Body of pancreas (tissue), 4 donors: Measurements from ENCODE around the gene DAB2. TPM values are rescaled to one million over a fixed set of nuclear protein-coding genes. Genes with fewer than 3 reads are reported as not detected.

Experiments
- ATAC-seq: fragments of 150-250 bp; one replicate; pipeline ENCODE4 v1.9.1; 2016
- DNase-seq, 4 donors: peaks; one replicate each; pipeline ENCODE4 v3.0.0-alpha.2; 2019
- H3K27ac ChIP-seq, 4 donors: fragments of 200-600 bp; sonication (generic); 1 replicate in 3 of 4; 2 replicates in 1 of 4; pipeline versions ENCODE4 v1.5.1 to v1.6.1; 2016 to 2019; ENCODE audit warnings: mild to moderate bottlenecking in 1 of 4, mixed read lengths in 1 of 4, moderate library complexity in 1 of 4
- H3K27me3 ChIP-seq, 2 donors: fragments of 200-600 bp; sonication (generic); one replicate each; pipeline ENCODE4 v1.6.0; 2016; ENCODE audit warnings: mild to moderate bottlenecking in 1 of 2
- H3K36me3 ChIP-seq, 2 donors: fragments of 200-600 bp; sonication (generic); replicated peaks in 1 of 2; 2 replicates each; pipeline ENCODE4 v1.5.1; 2016; ENCODE audit warnings: low read depth in 2 of 2; ENCODE audit not compliant: insufficient read depth in 1 of 2
- H3K4me1 ChIP-seq: fragments of 200-600 bp; sonication (generic); one replicate; pipeline ENCODE4 v1.6.0; 2016
- H3K4me3 ChIP-seq, 2 donors: fragments of 200-600 bp; sonication (generic); 1 replicate in 1 of 2; 2 replicates in 1 of 2; pipeline ENCODE4 v1.5.1; 2016 to 2019
- H3K9me3 ChIP-seq, 3 donors: fragments of 200-600 bp; sonication (generic); 1 replicate in 2 of 3; 2 replicates in 1 of 3; pipeline ENCODE4 v1.5.1; 2016
- CTCF ChIP-seq, 7 experiments: fragments of 450-650 bp in 4 of 7; fragments of 200-600 bp in 3 of 7; sonication (generic) in 3 of 7; IDR thresholded peaks; one replicate each; pipeline ENCODE4 v1.5.1; 2016 to 2019; ENCODE audit warnings: antibody characterized with exemption in 7 of 7
- POLR2A ChIP-seq, 3 donors: fragments of 450-650 bp; IDR thresholded peaks; one replicate each; pipeline ENCODE4 v1.6.1; 2016; ENCODE audit warnings: antibody characterized with exemption in 3 of 3, mild to moderate bottlenecking in 2 of 3
- WGBS, 2 donors: methylation state at CpG; one replicate each; pipeline ENCODE4 v1.1.5; 2017; 5-methylcytosine and 5-hydroxymethylcytosine counted together
- intact Hi-C: fragments of 100-400 bp; cut with DNase I; formaldehyde crosslinking; loops from one replicate; pipeline ENCODE4 v1.15.1; 2023
- total RNA-seq, 2 donors: library from RNA; depleted of rRNA; stranded (reverse); fragments of >200 nt; gene quantifications; one replicate each; pipeline ENCODE4 v1.1.0, GENCODE V29; 2016

The DAB2 gene
- total RNA-seq, 2 donors from 2014 or later, result 33.9 to 39.4 TPM

GRCh38 chr5:39464088-39464487, 39.3 kb upstream of the DAB2 start:
- TF ChIP-seq POLR2A (IDR thresholded peaks at IDR 0.05) (no peak), CTCF (IDR thresholded peaks at IDR 0.05) (no peak)
- DNase-seq (no peak), ATAC-seq (no peak)
- 62 to 75% methylated on average over 5 of the region's 5 CpGs for WGBS, 2 donors
- no peaks in the 10 kb centered on the region for H3K4me1 ChIP-seq
- no peaks in the 10 kb centered on the region for H3K27me3 ChIP-seq
- H3K27ac ChIP-seq, result no peak overlapping the region
- H3K36me3 ChIP-seq, result no peaks in the 10 kb centered on the region
- H3K4me3 ChIP-seq, result no peak overlapping the region
- H3K9me3 ChIP-seq, result no peaks in the 10 kb centered on the region
- intact Hi-C loops, result no loop called here

GRCh38 chr5:39462211-39462610, 37.4 kb upstream of the DAB2 start:
- ATAC-seq (no peak), DNase-seq (no peak)
- Histone ChIP-seq H3K27ac (no peak overlapping the region), H3K9me3 (no peaks in the 10 kb centered on the region), H3K4me3 (no peak overlapping the region), H3K27me3 (no peaks in the 10 kb centered on the region), H3K36me3 (no peaks in the 10 kb centered on the region), H3K4me1 (no peaks in the 10 kb centered on the region)
- no peak for TF ChIP-seq CTCF (IDR thresholded peaks at IDR 0.05)
- no peak for TF ChIP-seq POLR2A (IDR thresholded peaks at IDR 0.05)
- intact Hi-C loops, result no loop called here
- 57 to 60% methylated on average over 6 of the region's 6 CpGs for WGBS, 2 donors

GRCh38 chr5:39461007-39461682, 36.4 kb upstream of the DAB2 start:
- intact Hi-C loops, result no loop called here

GRCh38 chr5:39459907-39460306, 35.1 kb upstream of the DAB2 start:
- H3K27me3 ChIP-seq, result no peaks in the 10 kb centered on the region
- no peak overlapping the region for H3K4me3 ChIP-seq
- DNase-seq, result no peak
- no peaks in the 10 kb centered on the region for H3K4me1 ChIP-seq
- intact Hi-C loops, result no loop called here
- H3K9me3 ChIP-seq, result no peaks in the 10 kb centered on the region
- no peak overlapping the region for H3K27ac ChIP-seq
- ATAC-seq, result no peak
- H3K36me3 ChIP-seq, result no peaks in the 10 kb centered on the region
- TF ChIP-seq CTCF (IDR thresholded peaks at IDR 0.05) (no peak), POLR2A (IDR thresholded peaks at IDR 0.05) (no peak)

More at GRCh38 chr5:39461007-39461682, 36.4 kb upstream of the DAB2 start:
- WGBS, 2 donors, result 45 to 54% methylated on average over 5 of the region's 5 CpGs
- TF ChIP-seq CTCF (IDR thresholded peaks at IDR 0.05) (no peak), POLR2A (IDR thresholded peaks at IDR 0.05) (peak in 1 of 3 donors; percentile 22)
- no peaks in the 10 kb centered on the region for H3K36me3 ChIP-seq
- H3K27me3 ChIP-seq, result no peaks in the 10 kb centered on the region
- no peak overlapping the region for H3K4me3 ChIP-seq
- H3K27ac ChIP-seq, result no peak overlapping the region
- DNase-seq (peak in 1 of 4 donors; percentile 61), ATAC-seq (no peak)
- H3K4me1 ChIP-seq, result no peaks in the 10 kb centered on the region
- H3K9me3 ChIP-seq, result no peaks in the 10 kb centered on the region

GRCh38 chr5:39459071-39459470, 34.3 kb upstream of the DAB2 start:
- WGBS, 2 donors, result 88 to 89% methylated on average over 3 of the region's 3 CpGs
- H3K27me3 ChIP-seq, result no peaks in the 10 kb centered on the region
- no peak for TF ChIP-seq CTCF (IDR thresholded peaks at IDR 0.05)
- TF ChIP-seq POLR2A (IDR thresholded peaks at IDR 0.05), result no peak
- DNase-seq (no peak), ATAC-seq (no peak)
- no peak overlapping the region for H3K27ac ChIP-seq
- no peak overlapping the region for H3K4me3 ChIP-seq
- intact Hi-C loops, result no loop called here
- no peaks in the 10 kb centered on the region for H3K4me1 ChIP-seq
- no peaks in the 10 kb centered on the region for H3K9me3 ChIP-seq
- H3K36me3 ChIP-seq, result no peaks in the 10 kb centered on the region
